Subcutaneous abdominal adipose tissue (tissue), 5 donors: Measurements from ENCODE around the gene CHPF.

ENCODE experiments used
- H3K27ac ChIP-seq: one replicate; pipeline ENCODE4 v1.7.0; 2013; ENCODE audit warnings: low read depth, mild to moderate bottlenecking, inconsistent platforms, low read length, moderate library complexity
- H3K27me3 ChIP-seq, 5 donors: one replicate each; pipeline ENCODE4 v1.7.0; 2013; ENCODE audit warnings: low read length in 5 of 5, inconsistent platforms in 1 of 5; ENCODE audit not compliant: control insufficient read depth in 5 of 5, insufficient read depth in 4 of 5
- H3K36me3 ChIP-seq, 5 donors: one replicate each; pipeline ENCODE4 v1.7.0; 2013; ENCODE audit warnings: low read length in 5 of 5; ENCODE audit not compliant: control insufficient read depth in 5 of 5, insufficient read depth in 5 of 5
- H3K4me1 ChIP-seq, 5 donors: one replicate each; pipeline ENCODE4 v1.7.0; 2013; ENCODE audit warnings: low read length in 5 of 5, mild to moderate bottlenecking in 3 of 5, moderate library complexity in 1 of 5; ENCODE audit not compliant: control insufficient read depth in 5 of 5, insufficient read depth in 5 of 5
- H3K4me3 ChIP-seq, 5 donors: one replicate each; pipeline ENCODE4 v1.7.0; 2013; ENCODE audit warnings: low read length in 5 of 5, low read depth in 1 of 5
- H3K9ac ChIP-seq, 5 donors: one replicate each; pipeline ENCODE4 v1.7.0; 2013; ENCODE audit warnings: low read length in 5 of 5, mild to moderate bottlenecking in 4 of 5, moderate library complexity in 3 of 5
- H3K9me3 ChIP-seq, 5 donors: one replicate each; pipeline ENCODE4 v1.7.0; 2013; ENCODE audit warnings: low read length in 5 of 5; ENCODE audit not compliant: control insufficient read depth in 5 of 5
- donor health status: healthy.
- donor health status: healthy.
- donor health status: healthy.
- donor health status: healthy.
- donor health status: healthy.

Gene CHPF

GRCh38 chr2:219499058-219499307 is 44.6 kb downstream of the CHPF start:
- Histone ChIP-seq H3K27ac (peak overlapping the region; percentile 94), H3K4me1 (peaks cover 1 to 39% (median 35%) of the 10 kb centered on the region in 5 donors), H3K27me3 (peaks cover 10 to 32% (median 19%) of the 10 kb centered on the region in 5 donors), H3K4me3 (peak overlapping the region; percentile 79 to 89 (median 84)), H3K36me3 (peaks cover 0 to 25% (median 19%) of the 10 kb centered on the region in 5 donors), H3K9ac (peak overlapping the region; percentile 77 to 96 (median 89)), H3K9me3 (no peaks in the 10 kb centered on the region)

GRCh38 chr2:219498280-219499057 is 45.1 kb downstream of the CHPF start, which contains the start of gene GMPPA:
Gene GMPPA (plus strand): TSS chr2:219498891. CDS start chr2:219499976, 1,085 bp downstream.
- Histone ChIP-seq H3K4me1 (peaks cover 1 to 39% (median 35%) of the 10 kb centered on the region in 5 donors), H3K27ac (peak within 1 kb of the TSS; percentile 94), H3K9me3 (no peaks in the 10 kb centered on the region), H3K4me3 (peak within 1 kb of the TSS; percentile 79 to 89 (median 84)), H3K9ac (peak within 1 kb of the TSS; percentile 77 to 96 (median 89)), H3K36me3 (peaks cover 0 to 20% (median 14%) of the 10 kb centered on the region in 5 donors), H3K27me3 (peaks cover 10 to 38% (median 24%) of the 10 kb centered on the region in 5 donors)

GRCh38 chr2:219497495-219498279 is 45.9 kb downstream of the CHPF start:
- H3K27me3 ChIP-seq, result peaks cover 10 to 44% (median 30%) of the 10 kb centered on the region in 5 donors
- peaks cover 1 to 39% (median 35%) of the 10 kb centered on the region in 5 donors for H3K4me1 ChIP-seq
- H3K9ac ChIP-seq, result peak overlapping the region; percentile 77 to 96 (median 89)
- H3K27ac ChIP-seq, result peak overlapping the region; percentile 94
- peak overlapping the region; percentile 69 to 89 (median 84) for H3K4me3 ChIP-seq
- peaks cover 0 to 13% (median 9%) of the 10 kb centered on the region in 5 donors for H3K36me3 ChIP-seq
- H3K9me3 ChIP-seq, result no peaks in the 10 kb centered on the region

GRCh38 chr2:219496825-219497494 is 46.6 kb downstream of the CHPF start:
- Histone ChIP-seq H3K36me3 (peaks cover 0 to 6% (median 5%) of the 10 kb centered on the region in 5 donors), H3K27ac (no peak overlapping the region), H3K9ac (peak overlapping the region in 2 of 5 donors; percentile 17 to 96), H3K4me1 (peaks cover 1 to 39% (median 35%) of the 10 kb centered on the region in 5 donors), H3K4me3 (peak overlapping the region; percentile 61 to 89 (median 84)), H3K27me3 (peaks cover 10 to 44% (median 36%) of the 10 kb centered on the region in 5 donors), H3K9me3 (no peaks in the 10 kb centered on the region)

GRCh38 chr2:219496247-219496824 is 47.3 kb downstream of the CHPF start:
- Histone ChIP-seq H3K27ac (no peak overlapping the region), H3K27me3 (peaks cover 10 to 44% (median 38%) of the 10 kb centered on the region in 5 donors), H3K9me3 (no peaks in the 10 kb centered on the region), H3K9ac (no peak overlapping the region), H3K4me1 (peaks cover 1 to 39% (median 35%) of the 10 kb centered on the region in 5 donors), H3K4me3 (peak overlapping the region in 1 of 5 donors; percentile 79), H3K36me3 (peaks cover 0 to 2% (median 0%) of the 10 kb centered on the region in 5 donors)

GRCh38 chr2:219495531-219496122 is 48.0 kb downstream of the CHPF start:
- Histone ChIP-seq H3K27ac (no peak overlapping the region), H3K9me3 (no peaks in the 10 kb centered on the region), H3K36me3 (no peaks in the 10 kb centered on the region), H3K4me3 (no peak overlapping the region), H3K27me3 (peaks cover 10 to 45% (median 38%) of the 10 kb centered on the region in 5 donors), H3K9ac (no peak overlapping the region), H3K4me1 (peaks cover 1 to 39% (median 35%) of the 10 kb centered on the region in 5 donors)

GRCh38 chr2:219494952-219495530 is 48.6 kb downstream of the CHPF start:
- H3K27ac ChIP-seq, result no peak overlapping the region

GRCh38 chr2:219493086-219493485 is 50.5 kb downstream of the CHPF start:
- Histone ChIP-seq H3K9me3 (no peaks in the 10 kb centered on the region), H3K4me1 (peaks cover 1 to 21% (median 17%) of the 10 kb centered on the region in 5 donors), H3K36me3 (no peaks in the 10 kb centered on the region), H3K27ac (no peak overlapping the region), H3K9ac (no peak overlapping the region), H3K4me3 (no peak overlapping the region), H3K27me3 (peaks cover 10 to 65% (median 52%) of the 10 kb centered on the region in 5 donors)

More at GRCh38 chr2:219494952-219495530, 48.6 kb downstream of the CHPF start:
- Histone ChIP-seq H3K36me3 (no peaks in the 10 kb centered on the region), H3K9me3 (no peaks in the 10 kb centered on the region), H3K27me3 (peaks cover 10 to 51% (median 40%) of the 10 kb centered on the region in 5 donors), H3K4me3 (no peak overlapping the region), H3K4me1 (peaks cover 1 to 37% (median 34%) of the 10 kb centered on the region in 5 donors), H3K9ac (no peak overlapping the region)

GRCh38 chr2:219492575-219492974 is 51.0 kb downstream of the CHPF start:
- Histone ChIP-seq H3K9me3 (no peaks in the 10 kb centered on the region), H3K4me1 (peaks cover 1 to 16% (median 12%) of the 10 kb centered on the region in 5 donors), H3K9ac (no peak overlapping the region), H3K36me3 (no peaks in the 10 kb centered on the region), H3K4me3 (no peak overlapping the region), H3K27ac (no peak overlapping the region), H3K27me3 (peaks cover 10 to 68% (median 55%) of the 10 kb centered on the region in 5 donors)
